HepG2 (cell line): ENCODE results near the gene TMEM86B. TPM values are rescaled to one million over a fixed set of nuclear protein-coding genes. Genes with fewer than 3 reads are reported as not detected.

ENCODE experiments used
- BRCA1 ChIP-seq: sonication (generic); formaldehyde crosslinking; IDR thresholded peaks from 2 replicates; pipeline ENCODE4 v1.4.0; 2020; ENCODE audit warnings: missing genetic modification reagents
- ERF ChIP-seq: IDR thresholded peaks from 2 replicates; pipeline ENCODE4 v1.6.1; 2018; ENCODE audit warnings: missing biosample characterization, missing genetic modification reagents
- HDAC1 ChIP-seq: sonication (generic); formaldehyde crosslinking; IDR thresholded peaks from 2 replicates; pipeline ENCODE4 v1.5.1; 2020; ENCODE audit warnings: mild to moderate bottlenecking, missing genetic modification reagents
- HDAC6 ChIP-seq: fragments of 200-600 bp; sonication (generic); IDR thresholded peaks from 2 replicates; pipeline ENCODE4 v1.7.0; 2017; ENCODE audit warnings: mild to moderate bottlenecking, antibody characterized with exemption, low read length, low read depth
- HIVEP1 ChIP-seq: sonication (generic); formaldehyde crosslinking; IDR thresholded peaks from 2 replicates; pipeline ENCODE4 v1.4.0; 2020; ENCODE audit warnings: mild to moderate bottlenecking, missing genetic modification reagents
- HMGA1 ChIP-seq: sonication (generic); formaldehyde crosslinking; conservative IDR thresholded peaks from 2 replicates; pipeline ENCODE4 v1.4.0; 2020; ENCODE audit warnings: missing genetic modification reagents
- KDM2A ChIP-seq: sonication (generic); formaldehyde crosslinking; IDR thresholded peaks from 2 replicates; pipeline ENCODE4 v1.4.0; 2020; ENCODE audit warnings: low read depth, missing genetic modification reagents, borderline replicate concordance
- MEF2D ChIP-seq: sonication (generic); formaldehyde crosslinking; IDR thresholded peaks from 2 replicates; pipeline ENCODE4 v1.5.1; 2020; ENCODE audit warnings: mild to moderate bottlenecking, missing genetic modification reagents
- MTERF4 ChIP-seq: sonication (generic); formaldehyde crosslinking; IDR thresholded peaks from 2 replicates; pipeline ENCODE4 v1.8.0; 2023; ENCODE audit warnings: mild to moderate bottlenecking, missing genetic modification reagents
- PAF1 ChIP-seq: IDR thresholded peaks from 2 replicates; pipeline ENCODE4 v1.6.1; 2016; ENCODE audit warnings: missing genetic modification reagents, missing compliant biosample characterization
- SATB2 ChIP-seq: sonication (generic); formaldehyde crosslinking; IDR thresholded peaks from 2 replicates; pipeline ENCODE4 v1.5.0; 2020; ENCODE audit warnings: missing genetic modification reagents
- SIN3B ChIP-seq: fragments of 150-350 bp; IDR thresholded peaks from 2 replicates; pipeline ENCODE4 v1.6.1; 2014; ENCODE audit warnings: low read length
- SKIL ChIP-seq: sonication (generic); formaldehyde crosslinking; IDR thresholded peaks from 2 replicates; pipeline ENCODE4 v1.8.0; 2022; ENCODE audit warnings: missing genetic modification reagents, mild to moderate bottlenecking, moderate library complexity, borderline replicate concordance
- TFDP1 ChIP-seq: IDR thresholded peaks from 2 replicates; pipeline ENCODE4 v1.6.1; 2016; ENCODE audit warnings: missing compliant biosample characterization, missing genetic modification reagents, borderline replicate concordance
- TIGD3 ChIP-seq: sonication (generic); formaldehyde crosslinking; IDR thresholded peaks from 2 replicates; pipeline ENCODE4 v1.5.1; 2020; ENCODE audit warnings: mild to moderate bottlenecking, missing genetic modification reagents, borderline replicate concordance
- ZKSCAN5 ChIP-seq: sonication (generic); formaldehyde crosslinking; IDR thresholded peaks from 2 replicates; pipeline ENCODE4 v1.5.1; 2020; ENCODE audit warnings: mild to moderate bottlenecking, missing genetic modification reagents
- ZMYM3 ChIP-seq: sonication (generic); formaldehyde crosslinking; IDR thresholded peaks from 2 replicates; pipeline ENCODE4 v1.5.1; 2020; ENCODE audit warnings: mild to moderate bottlenecking, missing genetic modification reagents
- ZNF230 ChIP-seq: sonication (generic); formaldehyde crosslinking; IDR thresholded peaks from 2 replicates; pipeline ENCODE4 v1.4.0; 2020; ENCODE audit warnings: mild to moderate bottlenecking, missing genetic modification reagents
- ZNF3 ChIP-seq: IDR thresholded peaks from 2 replicates; pipeline ENCODE4 v1.7.0; 2017; ENCODE audit warnings: inconsistent platforms
- ZNF383 ChIP-seq: sonication (generic); formaldehyde crosslinking; IDR thresholded peaks from 2 replicates; pipeline ENCODE4 v1.4.0; 2020; ENCODE audit warnings: missing genetic modification reagents, mild to moderate bottlenecking, borderline replicate concordance
- ZNF44 ChIP-seq: sonication (generic); formaldehyde crosslinking; IDR thresholded peaks from 2 replicates; pipeline ENCODE4 v1.5.1; 2020; ENCODE audit warnings: mild to moderate bottlenecking, missing genetic modification reagents
- ZNF572 ChIP-seq: sonication (generic); formaldehyde crosslinking; IDR thresholded peaks from 2 replicates; pipeline ENCODE4 v1.5.1; 2020; ENCODE audit warnings: mild to moderate bottlenecking, missing genetic modification reagents
- ZNF761 ChIP-seq: sonication (generic); formaldehyde crosslinking; conservative IDR thresholded peaks from 2 replicates; pipeline ENCODE4 v1.4.0; 2020; ENCODE audit warnings: mild to moderate bottlenecking, missing genetic modification reagents
- ZZZ3 ChIP-seq: sonication (generic); formaldehyde crosslinking; IDR thresholded peaks from 2 replicates; pipeline ENCODE4 v1.4.0; 2020; ENCODE audit warnings: missing genetic modification reagents, mild to moderate bottlenecking, borderline replicate concordance
- polyA plus RNA-seq, 8 experiments: library from polyadenylated mRNA; depleted of rRNA in 3 of 8; stranded (reverse) in 7 of 8; unstranded in 1 of 8; fragments of >200 nt; fragmentation: Illumina TruSeq in 4 of 8; extraction: Trizol in 4 of 8; gene quantifications; 2 replicates each; pipeline versions ENCODE4 v1.2.1 to v1.2.3, GENCODE V29; 2011 to 2016; ENCODE audit warnings: low read depth in 4 of 8, missing spikeins in 1 of 8, mixed read lengths in 1 of 8; ENCODE audit not compliant: insufficient read depth in 1 of 8
- total RNA-seq, 5 experiments: library from RNA; depleted of rRNA; stranded (reverse); fragments of >200 nt; fragmentation: Illumina TruSeq; extraction: Trizol; gene quantifications; 2 replicates each; pipeline ENCODE4 v1.2.3, GENCODE V29; 2016; ENCODE audit warnings: low read depth in 1 of 5

The TMEM86B gene
- total and polyA plus RNA-seq, 2 of the 13 experiments (the other 11 are each of a cell fraction or from before 2014, with no cell fraction given): 7.7 to 9.6 TPM

GRCh38 chr19:55216461-55217198 lies 11.9 kb downstream of the TMEM86B start (continued):
- TF ChIP-seq HMGA1 (no peak), MTERF4 (CRISPR knock-in tag) (peak; percentile 98), HIVEP1 (peak; percentile 96), TFDP1 (CRISPR knock-in tag) (peak; percentile 78; the same call in 1 of the 2 replicates), ZZZ3 (CRISPR knock-in tag) (no peak; the same call in 1 of the 2 replicates), ZNF572 (CRISPR knock-in tag) (peak; percentile 58; the same call in 1 of the 2 replicates), SATB2 (CRISPR knock-in tag) (peak; percentile 98), HDAC1 (peak; percentile 86), TIGD3 (CRISPR knock-in tag) (peak; percentile 98), KDM2A (CRISPR knock-in tag) (peak; percentile 85), HDAC6 (no peak), ZNF3 (CRISPR knock-in tag) (peak; percentile 71; the same call in 1 of the 2 replicates), ZNF383 (CRISPR knock-in tag) (no peak), SIN3B (peak; percentile 58), MEF2D (CRISPR knock-in tag) (peak; percentile 91), ZMYM3 (CRISPR knock-in tag) (peak; percentile 99), ZNF230 (CRISPR knock-in tag) (peak; percentile 88), ZNF44 (no peak; the same call in 1 of the 2 replicates), BRCA1 (CRISPR knock-in tag) (peak; percentile 99), ZKSCAN5 (CRISPR knock-in tag) (peak; percentile 74; the same call in 1 of the 2 replicates), ZNF761 (0 out of 2 replicates have a peak, but pooled peaks have one; percentile 82), SKIL (CRISPR knock-in tag) (peak; percentile 71), ERF (CRISPR knock-in tag) (peak; percentile 81), PAF1 (CRISPR knock-in tag) (0 out of 2 replicates have a peak, but pooled peaks have one; percentile 38)
